Measurements from ENCODE around the gene FADS3.

FADS3 gene

GRCh38 chr11:61891331-61892084 is at the start of gene FADS3:
FADS3 (minus strand) TSS chr11:61891545; CDS start chr11:61891381, 164 bp downstream.
- Histone ChIP-seq H3K27ac (ENCODE audit: low read depth, low read length) (peak within 1 kb of the TSS; percentile 79), H3K27me3 (ENCODE audit: control insufficient read depth, insufficient read depth, low read length) (no peaks in the 10 kb centered on the region), H3K9ac (ENCODE audit: low read length) (peak within 1 kb of the TSS; percentile 61), H3K4me1 (ENCODE audit: control insufficient read depth, insufficient read depth, low read length) (peaks cover 16% of the 10 kb centered on the region), H3K36me3 (ENCODE audit: control insufficient read depth, insufficient read depth, low read length) (no peaks in the 10 kb centered on the region), H3K4me3 (ENCODE audit: low read length) (peak within 1 kb of the TSS; percentile 85)

GRCh38 chr11:61940466-61940865 is 49.1 kb upstream of the FADS3 start:
- Histone ChIP-seq H3K9ac (ENCODE audit: low read length) (no peak overlapping the region), H3K36me3 (ENCODE audit: control insufficient read depth, insufficient read depth, low read length) (no peaks in the 10 kb centered on the region), H3K27ac (ENCODE audit: low read depth, low read length) (no peak overlapping the region), H3K4me1 (ENCODE audit: control insufficient read depth, insufficient read depth, low read length) (no peaks in the 10 kb centered on the region), H3K27me3 (ENCODE audit: control insufficient read depth, insufficient read depth, low read length) (no peaks in the 10 kb centered on the region), H3K4me3 (ENCODE audit: low read length) (no peak overlapping the region)

GRCh38 chr11:61935861-61936260 is 44.5 kb upstream of the FADS3 start:
- no peak overlapping the region for H3K4me3 ChIP-seq (ENCODE audit: low read length)
- H3K9ac ChIP-seq (ENCODE audit: low read length), result no peak overlapping the region

DNA sequence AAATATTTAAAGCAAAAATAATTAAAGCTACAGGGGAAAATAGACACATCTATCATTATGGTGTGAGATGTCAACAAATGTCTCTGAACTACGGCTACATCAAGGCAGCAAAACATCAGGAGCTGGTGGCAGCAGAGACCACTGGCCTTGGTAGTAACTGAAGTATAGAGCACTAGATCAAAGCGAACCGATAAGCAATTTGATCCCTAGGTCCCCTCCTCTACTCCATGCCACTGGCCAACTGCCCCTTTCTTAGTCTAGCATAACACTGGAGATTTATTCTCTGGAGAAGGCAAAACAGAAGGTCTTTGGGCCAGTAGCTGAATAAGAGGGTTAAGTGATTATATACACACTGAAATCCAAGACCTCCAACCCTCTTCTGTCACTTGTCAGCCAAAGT is 39.6 kb upstream of the FADS3 start:
- Histone ChIP-seq H3K9ac (ENCODE audit: low read length) (no peak overlapping the region), H3K27me3 (ENCODE audit: control insufficient read depth, insufficient read depth, low read length) (no peaks in the 10 kb centered on the region), H3K27ac (ENCODE audit: low read depth, low read length) (no peak overlapping the region), H3K36me3 (ENCODE audit: control insufficient read depth, insufficient read depth, low read length) (no peaks in the 10 kb centered on the region), H3K4me3 (ENCODE audit: low read length) (no peak overlapping the region), H3K4me1 (ENCODE audit: control insufficient read depth, insufficient read depth, low read length) (no peaks in the 10 kb centered on the region)

More at GRCh38 chr11:61935861-61936260, 44.5 kb upstream of the FADS3 start:
- Histone ChIP-seq H3K27me3 (ENCODE audit: control insufficient read depth, insufficient read depth, low read length) (no peaks in the 10 kb centered on the region), H3K27ac (ENCODE audit: low read depth, low read length) (no peak overlapping the region), H3K36me3 (ENCODE audit: control insufficient read depth, insufficient read depth, low read length) (no peaks in the 10 kb centered on the region), H3K4me1 (ENCODE audit: control insufficient read depth, insufficient read depth, low read length) (no peaks in the 10 kb centered on the region)

GRCh38 chr11:61928606-61929005 is 37.3 kb upstream of the FADS3 start:
- no peaks in the 10 kb centered on the region for H3K27me3 ChIP-seq (ENCODE audit: control insufficient read depth, insufficient read depth, low read length)
- H3K27ac ChIP-seq (ENCODE audit: low read depth, low read length), result no peak overlapping the region
- no peak overlapping the region for H3K4me3 ChIP-seq (ENCODE audit: low read length)
- H3K4me1 ChIP-seq (ENCODE audit: control insufficient read depth, insufficient read depth, low read length), result no peaks in the 10 kb centered on the region
- no peaks in the 10 kb centered on the region for H3K36me3 ChIP-seq (ENCODE audit: control insufficient read depth, insufficient read depth, low read length)
- no peak overlapping the region for H3K9ac ChIP-seq (ENCODE audit: low read length)

- Histone ChIP-seq H3K27ac (ENCODE audit: low read depth, low read length) (no peak overlapping the region), H3K36me3 (ENCODE audit: control insufficient read depth, insufficient read depth, low read length) (no peaks in the 10 kb centered on the region), H3K4me3 (ENCODE audit: low read length) (no peak overlapping the region), H3K4me1 (ENCODE audit: control insufficient read depth, insufficient read depth, low read length) (peaks cover 4% of the 10 kb centered on the region), H3K9ac (ENCODE audit: low read length) (no peak overlapping the region), H3K27me3 (ENCODE audit: control insufficient read depth, insufficient read depth, low read length) (no peaks in the 10 kb centered on the region)
Observed at GRCh38 chr11:61927501-61927900, 36.2 kb upstream of the FADS3 start.

DNA sequence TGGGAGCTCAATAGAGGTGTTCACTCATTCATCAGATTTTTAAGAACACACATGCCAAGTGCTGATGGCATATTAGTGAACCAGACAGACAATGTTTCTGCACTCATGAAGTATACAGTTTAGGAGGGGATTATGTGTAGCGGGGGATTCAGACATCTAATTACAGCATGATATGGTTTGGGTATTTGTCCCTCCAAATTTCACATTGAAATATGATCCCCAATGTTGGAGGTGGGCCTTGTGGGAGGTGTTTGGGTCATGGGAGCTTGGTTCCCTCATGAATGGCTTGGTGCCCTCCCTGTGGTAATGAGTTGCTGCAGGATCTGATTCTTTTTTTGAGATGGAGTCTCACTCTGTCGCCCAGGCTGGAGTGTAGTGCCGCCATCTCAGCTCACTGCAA is 34.9 kb upstream of the FADS3 start:
- H3K9ac ChIP-seq (ENCODE audit: low read length), result no peak overlapping the region
- H3K27me3 ChIP-seq (ENCODE audit: control insufficient read depth, insufficient read depth, low read length), result no peaks in the 10 kb centered on the region
- H3K4me3 ChIP-seq (ENCODE audit: low read length), result no peak overlapping the region
- no peaks in the 10 kb centered on the region for H3K36me3 ChIP-seq (ENCODE audit: control insufficient read depth, insufficient read depth, low read length)
- H3K4me1 ChIP-seq (ENCODE audit: control insufficient read depth, insufficient read depth, low read length), result peaks cover 4% of the 10 kb centered on the region
- H3K27ac ChIP-seq (ENCODE audit: low read depth, low read length), result no peak overlapping the region

- H3K27ac ChIP-seq (ENCODE audit: low read depth, low read length), result no peak overlapping the region
- H3K36me3 ChIP-seq (ENCODE audit: control insufficient read depth, insufficient read depth, low read length), result no peaks in the 10 kb centered on the region
- H3K27me3 ChIP-seq (ENCODE audit: control insufficient read depth, insufficient read depth, low read length), result no peaks in the 10 kb centered on the region
- no peak overlapping the region for H3K4me3 ChIP-seq (ENCODE audit: low read length)
- H3K9ac ChIP-seq (ENCODE audit: low read length), result no peak overlapping the region
- H3K4me1 ChIP-seq (ENCODE audit: control insufficient read depth, insufficient read depth, low read length), result peaks cover 4% of the 10 kb centered on the region
Observed at GRCh38 chr11:61925736-61926135, 34.4 kb upstream of the FADS3 start.

DNA sequence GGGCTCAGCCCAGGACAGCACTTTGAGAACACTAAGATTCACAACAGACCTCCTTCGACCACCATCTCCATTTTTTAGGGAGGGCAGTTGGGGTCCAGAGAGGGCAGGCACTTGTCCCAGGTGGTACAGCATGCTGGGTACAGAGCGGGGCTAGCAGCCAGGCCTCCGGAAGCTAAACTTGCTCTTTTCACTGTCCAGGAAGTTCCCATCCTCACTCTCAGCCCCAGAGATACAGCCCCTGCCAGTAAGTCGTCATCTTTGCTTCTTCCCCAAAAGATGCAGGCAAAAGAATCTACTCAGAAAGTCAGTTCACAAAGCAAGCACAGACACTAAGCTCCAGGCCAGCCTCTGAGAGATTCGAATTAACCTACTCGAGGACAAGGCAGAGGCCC is 32.7 kb upstream of the FADS3 start:
- Histone ChIP-seq H3K27me3 (ENCODE audit: control insufficient read depth, insufficient read depth, low read length) (peaks cover 3% of the 10 kb centered on the region), H3K9ac (ENCODE audit: low read length) (no peak overlapping the region), H3K4me1 (ENCODE audit: control insufficient read depth, insufficient read depth, low read length) (peaks cover 4% of the 10 kb centered on the region), H3K4me3 (ENCODE audit: low read length) (no peak overlapping the region), H3K27ac (ENCODE audit: low read depth, low read length) (peak overlapping the region; percentile 84), H3K36me3 (ENCODE audit: control insufficient read depth, insufficient read depth, low read length) (no peaks in the 10 kb centered on the region)

DNA sequence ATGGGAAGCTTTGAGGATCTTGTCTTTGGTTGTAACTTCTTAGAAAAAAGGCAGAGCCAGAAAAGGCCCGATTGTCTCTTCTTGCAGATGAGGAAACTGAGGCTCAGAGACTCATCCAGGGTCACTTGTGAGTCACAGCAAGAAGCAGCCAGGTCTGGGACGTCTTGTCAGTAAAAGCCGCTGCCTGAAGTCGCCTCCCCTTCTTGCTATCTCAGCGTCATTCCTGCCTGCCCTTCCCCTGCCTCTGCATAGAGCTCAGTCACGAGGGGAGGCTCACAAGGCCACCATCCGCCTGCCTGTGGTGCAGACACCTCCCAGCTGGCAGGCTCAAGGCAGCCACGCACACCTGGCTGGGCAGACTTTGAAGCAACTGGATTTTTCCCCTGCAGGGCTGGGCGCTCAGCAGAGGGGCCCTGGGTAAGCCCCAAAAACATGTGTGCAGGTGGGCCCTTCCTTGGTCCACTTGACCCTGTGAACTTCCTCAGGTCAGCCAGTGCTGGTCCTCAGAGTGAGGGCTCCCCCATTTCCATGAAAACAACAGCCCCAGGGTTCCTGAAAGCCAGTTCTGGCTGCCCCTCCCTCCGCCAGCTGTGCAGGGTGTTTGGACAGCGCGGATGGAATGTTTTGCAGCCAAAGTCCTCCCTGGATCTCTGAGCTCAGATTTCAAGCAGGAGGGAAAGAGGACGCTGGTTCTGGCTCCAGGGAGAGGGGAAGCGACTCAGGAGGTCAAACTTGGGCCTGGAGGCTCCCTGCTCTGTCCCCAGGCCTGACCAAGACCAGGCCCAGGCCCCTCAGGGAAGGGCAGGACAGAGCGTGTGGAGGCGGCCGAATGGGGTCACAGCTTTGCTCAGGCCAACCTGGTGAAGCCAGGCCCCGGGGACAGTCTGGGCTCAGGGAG is 32.1 kb upstream of the FADS3 start:
- H3K27me3 ChIP-seq (ENCODE audit: control insufficient read depth, insufficient read depth, low read length), result peaks cover 5% of the 10 kb centered on the region
- peaks cover 4% of the 10 kb centered on the region for H3K4me1 ChIP-seq (ENCODE audit: control insufficient read depth, insufficient read depth, low read length)
- no peak overlapping the region for H3K4me3 ChIP-seq (ENCODE audit: low read length)
- H3K9ac ChIP-seq (ENCODE audit: low read length), result no peak overlapping the region
- H3K27ac ChIP-seq (ENCODE audit: low read depth, low read length), result peak overlapping the region; percentile 84
- no peaks in the 10 kb centered on the region for H3K36me3 ChIP-seq (ENCODE audit: control insufficient read depth, insufficient read depth, low read length)

DNA sequence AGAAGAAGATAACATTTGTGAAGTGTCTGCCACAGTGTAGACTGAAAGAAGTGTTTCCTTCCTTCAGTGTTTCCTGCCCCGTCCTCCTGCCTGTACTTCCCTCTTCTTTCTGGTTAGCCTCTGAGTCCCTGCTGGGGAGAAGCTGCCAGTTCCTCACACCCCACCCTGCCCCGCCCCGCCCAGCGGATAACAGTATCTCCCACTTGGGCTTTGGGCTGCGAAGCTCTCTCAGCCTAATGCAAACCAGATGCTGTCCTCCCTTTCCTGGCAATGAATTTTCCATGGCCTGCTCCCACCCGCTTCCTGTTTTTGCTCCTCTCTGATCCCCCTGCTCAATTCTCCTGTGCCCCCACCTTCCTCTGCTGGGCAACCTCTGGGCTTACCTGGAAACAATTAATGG is 31.2 kb upstream of the FADS3 start:
- Histone ChIP-seq H3K4me1 (ENCODE audit: control insufficient read depth, insufficient read depth, low read length) (peaks cover 9% of the 10 kb centered on the region), H3K27ac (ENCODE audit: low read depth, low read length) (peak overlapping the region; percentile 84), H3K4me3 (ENCODE audit: low read length) (no peak overlapping the region), H3K36me3 (ENCODE audit: control insufficient read depth, insufficient read depth, low read length) (no peaks in the 10 kb centered on the region), H3K9ac (ENCODE audit: low read length) (no peak overlapping the region), H3K27me3 (ENCODE audit: control insufficient read depth, insufficient read depth, low read length) (peaks cover 9% of the 10 kb centered on the region)

DNA sequence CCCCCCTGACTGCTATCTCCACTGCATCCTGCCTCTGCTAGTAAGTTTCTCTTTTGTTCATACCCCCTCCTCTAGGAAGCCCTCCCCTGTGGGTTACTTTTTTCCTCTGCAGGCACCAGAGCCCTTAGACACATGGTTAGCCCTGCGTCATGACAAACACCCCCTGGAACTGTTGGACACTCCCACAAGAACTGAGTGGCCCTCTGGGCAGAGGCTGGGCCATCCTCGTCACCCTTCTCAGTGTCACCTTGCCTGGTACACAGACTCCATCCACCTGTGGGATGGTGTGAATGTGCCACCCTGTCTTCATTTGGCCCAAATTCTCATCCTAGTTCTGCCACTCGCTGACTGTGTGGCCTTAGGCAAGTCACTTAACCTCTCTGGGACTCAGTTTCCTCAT is 30.1 kb upstream of the FADS3 start:
- Histone ChIP-seq H3K27me3 (ENCODE audit: control insufficient read depth, insufficient read depth, low read length) (peaks cover 9% of the 10 kb centered on the region), H3K4me3 (ENCODE audit: low read length) (no peak overlapping the region), H3K4me1 (ENCODE audit: control insufficient read depth, insufficient read depth, low read length) (peaks cover 9% of the 10 kb centered on the region), H3K9ac (ENCODE audit: low read length) (no peak overlapping the region), H3K27ac (ENCODE audit: low read depth, low read length) (no peak overlapping the region), H3K36me3 (ENCODE audit: control insufficient read depth, insufficient read depth, low read length) (no peaks in the 10 kb centered on the region)
